Activated CD8-positive, alpha-beta T cell treated with anti-CD3 and anti-CD28 coated beads for 36 hours (primary cell): Measurements from ENCODE around the gene NAP1L1. TPM values are rescaled to one million over a fixed set of nuclear protein-coding genes. Genes with fewer than 3 reads are reported as not detected.

Source experiments
- ATAC-seq: fragments of 200-7000 bp; cut with Tn5 transposase; one replicate; pipeline ENCODE4 v1.10.0; 2021; ENCODE audit warnings: mild to moderate bottlenecking, moderate library complexity
- CTCF ChIA-PET: fragments of 350-600 bp; sonication (Branson Sonifier 250); formaldehyde crosslinking; loops from one replicate; lab custom pipeline; 2021; ENCODE audit warnings: antibody characterized with exemption; lab: Charles Lee
- POLR2A ChIA-PET: fragments of 350-600 bp; sonication (Branson Sonifier 250); formaldehyde crosslinking; loops from one replicate; lab custom pipeline; 2021; ENCODE audit warnings: antibody characterized with exemption; lab: Charles Lee
- DNase-seq: peaks from one replicate; pipeline ENCODE4 v3.0.0-alpha.2; 2020
- H3K27ac Mint-ChIP-seq: one replicate; pipeline ENCODE4 v1.8.0; 2021; ENCODE audit warnings: mild to moderate bottlenecking, mixed read lengths
- H3K27me3 Mint-ChIP-seq: one replicate; pipeline ENCODE4 v1.8.0; 2021; ENCODE audit warnings: mixed read lengths
- H3K36me3 Mint-ChIP-seq: one replicate; pipeline ENCODE4 v1.8.0; 2021; ENCODE audit warnings: low read depth, mixed read lengths
- H3K4me1 Mint-ChIP-seq: one replicate; pipeline ENCODE4 v1.8.0; 2021; ENCODE audit warnings: low read depth, mixed read lengths
- H3K4me3 Mint-ChIP-seq: one replicate; pipeline ENCODE4 v1.8.0; 2021; ENCODE audit warnings: mild to moderate bottlenecking, moderate library complexity, mixed read lengths
- H3K9me3 Mint-ChIP-seq: one replicate; pipeline ENCODE4 v1.8.0; 2021; ENCODE audit warnings: mixed read lengths
- CTCF ChIP-seq: fragments of 200-600 bp; IDR thresholded peaks from one replicate; pipeline ENCODE4 v1.8.0; 2022; ENCODE audit warnings: antibody characterized with exemption, mild to moderate bottlenecking
- intact Hi-C: fragments of 100-400 bp; cut with micrococcal nuclease; formaldehyde crosslinking; loops from one replicate; pipeline ENCODE4 v1.10.0; 2022
- total RNA-seq, 2 experiments: library from RNA; stranded (reverse); gene quantifications; one replicate each; pipeline ENCODE4 v1.2.3, GENCODE V29; 2021

NAP1L1 gene
- total RNA-seq, 2 experiments from 2014 or later: 1,090 to 1,104 TPM

GRCh38 chr12:76024942-76025600, 59.4 kb downstream of the NAP1L1 start:
- ChIA-PET POLR2A (interaction anchor here (1.1 to 1.6 kb wide), 3 partner anchors 46 to 112 kb away, joined by 4 read pairs; no protein-coding TSS in a partner anchor), CTCF (interaction anchor here (1.3 kb wide), 1 partner anchor 62 kb away, joined by 3 read pairs; no protein-coding TSS in a partner anchor)
- DNase-seq: no peak
- no peak for TF ChIP-seq CTCF
- Mint-ChIP-seq H3K4me1 (peaks cover 54% of the 10 kb centered on the region), H3K4me3 (no peak overlapping the region), H3K27ac (no peak overlapping the region), H3K36me3 (peaks cover 43% of the 10 kb centered on the region), H3K27me3 (no peaks in the 10 kb centered on the region), H3K9me3 (no peaks in the 10 kb centered on the region)
- intact Hi-C loops: loop anchor here (5.0 kb wide), 1 partner anchor 288 kb away; no protein-coding TSS in a partner anchor
- ATAC-seq: no peak

GRCh38 chr12:76024102-76024781, 60.2 kb downstream of the NAP1L1 start:
- Mint-ChIP-seq H3K4me3 (no peak overlapping the region), H3K4me1 (peaks cover 62% of the 10 kb centered on the region), H3K36me3 (peaks cover 35% of the 10 kb centered on the region), H3K9me3 (no peaks in the 10 kb centered on the region), H3K27ac (peak overlapping the region; percentile 10), H3K27me3 (no peaks in the 10 kb centered on the region)
- ChIA-PET POLR2A (interaction anchor here (0.6 to 1.6 kb wide), 7 partner anchors 11 to 235 kb away, joined by 3 to 4 read pairs (median 4); no protein-coding TSS in a partner anchor), CTCF (interaction anchor here (1.3 kb wide), 1 partner anchor 62 kb away, joined by 3 read pairs; no protein-coding TSS in a partner anchor)
- no peak for TF ChIP-seq CTCF
- ATAC-seq (no peak), DNase-seq (no peak)
- intact Hi-C loops: loop anchor here (5.0 kb wide), 1 partner anchor 287 kb away; no protein-coding TSS in a partner anchor

GRCh38 chr12:76023069-76023690, 61.3 kb downstream of the NAP1L1 start:
- intact Hi-C loops: loop anchor here (5.0 kb wide), 1 partner anchor 286 kb away; no protein-coding TSS in a partner anchor
- peak overlapping the region; percentile 53 for H3K27ac Mint-ChIP-seq
- CTCF ChIA-PET: no interaction called here

GRCh38 chr12:76022506-76022905, 62.0 kb downstream of the NAP1L1 start:
- Mint-ChIP-seq H3K27ac (peak overlapping the region; percentile 53), H3K4me3 (no peak overlapping the region), H3K36me3 (peaks cover 21% of the 10 kb centered on the region), H3K4me1 (peaks cover 68% of the 10 kb centered on the region), H3K27me3 (no peaks in the 10 kb centered on the region), H3K9me3 (no peaks in the 10 kb centered on the region)
- ChIA-PET POLR2A (interaction anchor here (3.7 kb wide), 1 partner anchor 9 kb away, joined by 75 read pairs; the partner anchor contains the start of gene PHLDA1), CTCF (interaction anchor here (4.5 kb wide), 1 partner anchor 9 kb away, joined by 28 read pairs; the partner anchor contains the start of gene PHLDA1)
- intact Hi-C loops: loop anchor here (5.0 kb wide), 1 partner anchor 285 kb away; no protein-coding TSS in a partner anchor
- ATAC-seq (no peak), DNase-seq (no peak)
- TF ChIP-seq CTCF: no peak

More at GRCh38 chr12:76023069-76023690, 61.3 kb downstream of the NAP1L1 start:
- Mint-ChIP-seq H3K27me3 (no peaks in the 10 kb centered on the region), H3K36me3 (peaks cover 24% of the 10 kb centered on the region), H3K9me3 (no peaks in the 10 kb centered on the region), H3K4me3 (no peak overlapping the region), H3K4me1 (peaks cover 66% of the 10 kb centered on the region)
- no peak for ATAC-seq
- DNase-seq: no peak
- POLR2A ChIA-PET: interaction anchor here (1.1 to 3.7 kb wide), 3 partner anchors 8 to 104 kb away, joined by 4 to 75 read pairs (median 4); partner anchors contain the start of gene PHLDA1
- TF ChIP-seq CTCF: no peak
